IMR-90 (cell line): ENCODE measurements around the gene SHISA6. TPM values are rescaled to one million over a fixed set of nuclear protein-coding genes. Genes with fewer than 3 reads are reported as not detected.

Experiments
- ATAC-seq: fragments of 200-7000 bp; cut with Tn5 transposase; 2 replicates; pipeline ENCODE4 v1.9.1; 2020; ENCODE audit warnings: low read depth, mild to moderate bottlenecking, moderate library complexity
- BruUV-seq: library from RNA; stranded (reverse); fragments of 400-500 nt; replicated peaks from 2 replicates; lab custom pipeline; 2021; lab: Mats Ljungman, UMichigan
- CTCF ChIA-PET: fragments of 300-600 bp; formaldehyde crosslinking; extraction: SDS; loops from one replicate; lab custom pipeline; 2021; ENCODE audit warnings: antibody characterized with exemption; lab: Yijun Ruan, JAX
- POLR2A ChIA-PET: fragments of 300-600 bp; sonication (Branson Sonifier 250); formaldehyde crosslinking; loops from one replicate; lab custom pipeline; 2022; ENCODE audit warnings: antibody characterized with exemption; ENCODE audit not compliant: unreplicated experiment; lab: Charles Lee
- DNase-seq: peaks from one replicate; pipeline ENCODE4 v3.0.0; 2013
- H2AFZ ChIP-seq: replicated peaks from 2 replicates; pipeline ENCODE3; 2013; ENCODE audit warnings: low read length, mild to moderate bottlenecking; ENCODE audit not compliant: poor library complexity
- H2AK5ac ChIP-seq: 2 replicates; pipeline ENCODE4 v1.6.1; 2013; ENCODE audit warnings: low read depth, low read length, inconsistent platforms
- H2AK9ac ChIP-seq: replicated peaks from 2 replicates; pipeline ENCODE3; 2013; ENCODE audit warnings: mild to moderate bottlenecking, low read depth, low read length, moderate library complexity; ENCODE audit not compliant: poor library complexity
- H2BK120ac ChIP-seq: 2 replicates; pipeline ENCODE4 v1.6.1; 2013; ENCODE audit warnings: low read depth, low read length, inconsistent platforms
- H2BK15ac ChIP-seq: 3 replicates; pipeline ENCODE4 v1.6.1; 2013; ENCODE audit warnings: low read depth, low read length, inconsistent platforms
- H2BK20ac ChIP-seq: 2 replicates; pipeline ENCODE4 v1.6.1; 2013; ENCODE audit warnings: low read depth, mild to moderate bottlenecking, inconsistent platforms, low read length, moderate library complexity
- H2BK5ac ChIP-seq: 2 replicates; pipeline ENCODE4 v1.6.1; 2013; ENCODE audit warnings: mild to moderate bottlenecking, low read depth, low read length, inconsistent platforms; ENCODE audit not compliant: poor library complexity, severe bottlenecking
- H3K14ac ChIP-seq: replicated peaks from 2 replicates; pipeline ENCODE4 v1.6.1; 2013; ENCODE audit warnings: low read depth, low read length, inconsistent platforms
- H3K18ac ChIP-seq: 2 replicates; pipeline ENCODE4 v1.6.1; 2013; ENCODE audit warnings: low read depth, low read length, control low read depth
- H3K23ac ChIP-seq: 2 replicates; pipeline ENCODE4 v1.6.1; 2013; ENCODE audit warnings: low read depth, low read length, inconsistent platforms
- H3K27ac ChIP-seq: 2 replicates; pipeline ENCODE4 v1.5.1; 2013; ENCODE audit warnings: mild to moderate bottlenecking, control low read depth, low read length; ENCODE audit not compliant: insufficient read depth
- H3K27me3 ChIP-seq: 2 replicates; pipeline ENCODE4 v1.6.1; 2013; ENCODE audit warnings: low read length; ENCODE audit not compliant: control insufficient read depth, insufficient read depth
- H3K36me3 ChIP-seq: 2 replicates; pipeline ENCODE4 v1.6.1; 2013; ENCODE audit warnings: low read length, mixed read lengths; ENCODE audit not compliant: control insufficient read depth, insufficient read depth
- H3K4ac ChIP-seq: 2 replicates; pipeline ENCODE4 v1.6.1; 2013; ENCODE audit warnings: low read depth, low read length, inconsistent platforms
- H3K4me1 ChIP-seq: 2 replicates; pipeline ENCODE4 v1.6.1; 2013; ENCODE audit warnings: low read length, mixed read lengths; ENCODE audit not compliant: control insufficient read depth, insufficient read depth
- H3K4me2 ChIP-seq: 2 replicates; pipeline ENCODE4 v1.6.1; 2013; ENCODE audit warnings: low read depth, mild to moderate bottlenecking, control low read depth, low read length, moderate library complexity
- H3K4me3 ChIP-seq: 2 replicates; pipeline ENCODE4 v1.5.1; 2013; ENCODE audit warnings: low read depth, mild to moderate bottlenecking, control low read depth, low read length, moderate library complexity; ENCODE audit not compliant: insufficient read depth
- H3K56ac ChIP-seq: 2 replicates; pipeline ENCODE4 v1.6.1; 2013; ENCODE audit warnings: low read length, inconsistent platforms; ENCODE audit not compliant: insufficient read depth; ENCODE audit errors: extremely low read depth
- H3K79me1 ChIP-seq, 2 experiments: 2 replicates each; pipeline ENCODE4 v1.6.1; 2013; ENCODE audit warnings: low read length in 2 of 2, inconsistent platforms in 1 of 2, low read depth in 1 of 2
- H3K9ac ChIP-seq: 2 replicates; pipeline ENCODE4 v1.6.1; 2013; ENCODE audit warnings: low read depth, low read length, control low read depth
- H3K9me1 ChIP-seq: 2 replicates; pipeline ENCODE4 v1.6.1; 2013; ENCODE audit warnings: low read length, inconsistent platforms; ENCODE audit not compliant: insufficient read depth
- H3K9me3 ChIP-seq: 2 replicates; pipeline ENCODE4 v1.6.1; 2013; ENCODE audit warnings: low read length; ENCODE audit not compliant: control insufficient read depth, insufficient read depth
- H4K20me1 ChIP-seq: 2 replicates; pipeline ENCODE4 v1.6.1; 2013; ENCODE audit warnings: low read length, inconsistent platforms; ENCODE audit not compliant: insufficient read depth
- H4K5ac ChIP-seq: 2 replicates; pipeline ENCODE4 v1.6.1; 2013; ENCODE audit warnings: mild to moderate bottlenecking, low read depth, low read length, control low read depth
- H4K8ac ChIP-seq, 2 experiments: 2 replicates each; pipeline ENCODE4 v1.6.1; 2013; ENCODE audit warnings: low read depth in 2 of 2, low read length in 2 of 2, control low read depth in 1 of 2, inconsistent platforms in 1 of 2
- H4K91ac ChIP-seq: 2 replicates; pipeline ENCODE4 v1.6.1; 2013; ENCODE audit warnings: low read depth, low read length, inconsistent platforms; ENCODE audit not compliant: insufficient read depth
- CHD1 ChIP-seq: IDR thresholded peaks from 2 replicates; pipeline ENCODE4 v1.6.1; 2012; ENCODE audit warnings: low read depth, low read length, improper control_type of control experiment
- CTCF ChIP-seq: conservative IDR thresholded peaks from 2 replicates; pipeline ENCODE4 v1.5.1; 2012; ENCODE audit warnings: mild to moderate bottlenecking, low read depth, low read length, improper control_type of control experiment
- NFE2L2 ChIP-seq: fragments of 150-350 bp; IDR thresholded peaks from 2 replicates; pipeline ENCODE4 v1.6.1; 2016; ENCODE audit warnings: low read depth, mild to moderate bottlenecking, low read length
- POLR2A ChIP-seq: IDR thresholded peaks from 2 replicates; pipeline ENCODE4 v1.6.1; 2012; ENCODE audit warnings: mild to moderate bottlenecking, low read depth, low read length
- RCOR1 ChIP-seq: IDR thresholded peaks from 2 replicates; pipeline ENCODE4 v1.6.1; 2012; ENCODE audit warnings: mild to moderate bottlenecking, low read length, improper control_type of control experiment; ENCODE audit not compliant: insufficient replicate concordance
- RFX5 ChIP-seq: IDR thresholded peaks from 2 replicates; pipeline ENCODE4 v1.8.0; 2012; ENCODE audit warnings: low read depth, mild to moderate bottlenecking, low read length, moderate library complexity
- USF2 ChIP-seq: fragments of 150-350 bp; IDR thresholded peaks from 2 replicates; pipeline ENCODE4 v1.6.1; 2017; ENCODE audit warnings: mild to moderate bottlenecking, antibody characterized with exemption, low read length, low read depth
- WGBS, 2 experiments: methylation state at CpG; one replicate each; pipeline versions ENCODE4 v1.1.5 to v1.1.7; 2013; ENCODE audit warnings: missing lambda C conversion rate in 2 of 2; ENCODE audit not compliant: insufficient read length in 1 of 2; ENCODE audit errors: extremely low coverage in 2 of 2; 5-methylcytosine and 5-hydroxymethylcytosine counted together
- dilution Hi-C: fragments of 300-500 bp; cut with HindIII; formaldehyde crosslinking; loops from one replicate; pipeline ENCODE4 v1.14.3; 2018; ENCODE audit warnings: low sequenced_read_pairs; ENCODE audit not compliant: unreplicated experiment
- in situ Hi-C: fragments of 300-500 bp; cut with MboI; formaldehyde crosslinking; loops from 3 replicates; pipeline ENCODE4 v1.14.3; 2019; ENCODE audit warnings: low sequenced_read_pairs, inconsistent platforms, mixed read lengths
- intact Hi-C: fragments of 100-400 bp; cut with micrococcal nuclease; formaldehyde crosslinking; loops from 2 replicates; pipeline ENCODE4 v1.10.0; 2022
- polyA plus RNA-seq, 3 experiments: library from polyadenylated mRNA; depleted of rRNA; stranded (reverse); fragments of >200 nt; gene quantifications; 2 replicates each; pipeline ENCODE4 v1.2.3, GENCODE V29; 2012; ENCODE audit warnings: low replicate concordance in 1 of 3
- total RNA-seq: library from RNA; depleted of rRNA; stranded (reverse); fragments of >200 nt; gene quantifications from 2 replicates; pipeline ENCODE4 v1.2.3, GENCODE V29; 2012

Gene SHISA6
- total and polyA plus RNA-seq, 2 of the 4 experiments (the other 2 are of a cell fraction), result not detected

GRCh38 chr17:11302401-11303186 lies 61.6 kb downstream of the SHISA6 start:
- Histone ChIP-seq H3K27me3 (no peaks in the 10 kb centered on the region), H3K9me3 (peaks cover 50% of the 10 kb centered on the region), H2BK15ac (no peak overlapping the region), H3K4ac (no peak overlapping the region), H3K9ac (no peak overlapping the region), H3K23ac (no peak overlapping the region), H2AFZ (no peak overlapping the region), H2AK9ac (peak overlapping the region; percentile 42), H2BK120ac (no peak overlapping the region), H3K14ac (no peak overlapping the region), H3K9me1 (no peaks in the 10 kb centered on the region), H3K79me1 (no peaks in the 10 kb centered on the region), H2BK20ac (no peak overlapping the region), H3K36me3 (no peaks in the 10 kb centered on the region), H4K91ac (no peak overlapping the region), H4K5ac (no peak overlapping the region), H2AK5ac (no peak overlapping the region), H2BK5ac (peak overlapping the region; percentile 67), H4K20me1 (no peaks in the 10 kb centered on the region), H3K18ac (no peak overlapping the region), H3K4me2 (no peak overlapping the region), H3K27ac (no peak overlapping the region), H3K4me3 (no peak overlapping the region), H3K56ac (no peak overlapping the region), H4K8ac (no peak overlapping the region), H3K4me1 (no peaks in the 10 kb centered on the region)
- 46% methylated on average over 2 of the region's 9 CpGs; no CpG with 5 or more reads in 1 of the 2 experiments for WGBS, 2 experiments
- BruUV-seq, result no TSS peak
- DNase-seq (no peak), ATAC-seq (no peak)
- TF ChIP-seq RCOR1, result no peak
- TF ChIP-seq POLR2A, result no peak
- TF ChIP-seq CHD1, result no peak
- TF ChIP-seq NFE2L2, result no peak
- no peak for TF ChIP-seq USF2
- no peak for TF ChIP-seq RFX5
- TF ChIP-seq CTCF, result no peak
- intact Hi-C loops, result no loop called here
- ChIA-PET POLR2A (no interaction called here), CTCF (interaction anchor here (1.0 kb wide), 1 partner anchor 9 kb away, joined by 4 read pairs; no protein-coding TSS in a partner anchor)
- dilution Hi-C loops, result no loop called here
- in situ Hi-C loops, result no loop called here
